BE2C (cell line): ENCODE data around the gene PPP6R1.

Experiments
- DNase-seq: peaks from one replicate; pipeline ENCODE4 v3.0.0-alpha.2; 2020
- H3K27me3 ChIP-seq: fragments of 250-450 bp; sonication (Bioruptor Pico); 2 replicates; pipeline ENCODE4 v1.5.1; 2020; ENCODE audit warnings: mild to moderate bottlenecking
- H3K36me3 ChIP-seq: fragments of 250-450 bp; sonication (Bioruptor Pico); 2 replicates; pipeline ENCODE4 v1.5.1; 2020; ENCODE audit warnings: mild to moderate bottlenecking
- H3K4me1 ChIP-seq: fragments of 250-450 bp; sonication (Bioruptor Pico); 2 replicates; pipeline ENCODE4 v1.5.1; 2020
- H3K4me3 ChIP-seq: 2 replicates; pipeline ENCODE4 v1.5.1; 2011; ENCODE audit warnings: low read depth, low read length
- H3K9me3 ChIP-seq: fragments of 250-450 bp; sonication (Bioruptor Pico); 2 replicates; pipeline ENCODE4 v1.5.1; 2020
- TF ChIP-seq, protein P1 (sequence below): IDR thresholded peaks from 2 replicates; pipeline ENCODE4 v1.5.1; 2012; ENCODE audit warnings: mild to moderate bottlenecking, low read depth, low read length

Gene PPP6R1

DNA sequence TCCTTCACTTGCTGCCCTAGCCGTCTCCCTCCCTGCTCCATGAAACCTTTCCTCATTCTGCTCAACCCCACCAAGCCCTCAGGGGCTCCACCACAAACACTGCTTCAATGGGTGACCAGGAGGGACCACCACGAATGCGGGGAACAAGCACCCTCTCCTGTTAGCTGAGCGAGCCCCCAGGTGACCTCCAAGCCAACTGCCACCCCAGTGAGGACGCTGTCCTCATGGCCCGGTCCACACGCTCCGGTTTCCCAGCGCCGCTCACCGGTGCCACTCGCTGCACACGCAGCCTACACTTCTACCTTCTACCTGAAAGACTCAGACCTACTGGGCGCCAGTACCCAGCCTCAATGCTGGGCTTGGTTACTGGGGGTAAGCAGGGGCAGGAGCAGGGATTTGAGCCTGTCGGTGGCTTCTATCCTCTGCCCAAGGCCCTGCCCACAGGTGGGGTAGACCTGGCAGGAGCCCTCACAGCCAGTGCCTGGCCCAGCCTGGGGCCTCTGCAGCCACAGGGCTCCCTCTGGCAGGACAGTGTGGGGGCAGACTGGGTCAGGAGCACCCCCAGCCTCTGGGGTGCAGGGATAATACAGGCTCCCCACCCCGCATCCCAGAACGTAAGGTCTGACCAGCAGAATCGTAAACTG, 29.6 kb downstream of the PPP6R1 start:
- DNase-seq, result no peak
- H3K36me3 ChIP-seq, result peaks cover 56% of the 10 kb centered on the region
- TF ChIP-seq, protein P1, sequence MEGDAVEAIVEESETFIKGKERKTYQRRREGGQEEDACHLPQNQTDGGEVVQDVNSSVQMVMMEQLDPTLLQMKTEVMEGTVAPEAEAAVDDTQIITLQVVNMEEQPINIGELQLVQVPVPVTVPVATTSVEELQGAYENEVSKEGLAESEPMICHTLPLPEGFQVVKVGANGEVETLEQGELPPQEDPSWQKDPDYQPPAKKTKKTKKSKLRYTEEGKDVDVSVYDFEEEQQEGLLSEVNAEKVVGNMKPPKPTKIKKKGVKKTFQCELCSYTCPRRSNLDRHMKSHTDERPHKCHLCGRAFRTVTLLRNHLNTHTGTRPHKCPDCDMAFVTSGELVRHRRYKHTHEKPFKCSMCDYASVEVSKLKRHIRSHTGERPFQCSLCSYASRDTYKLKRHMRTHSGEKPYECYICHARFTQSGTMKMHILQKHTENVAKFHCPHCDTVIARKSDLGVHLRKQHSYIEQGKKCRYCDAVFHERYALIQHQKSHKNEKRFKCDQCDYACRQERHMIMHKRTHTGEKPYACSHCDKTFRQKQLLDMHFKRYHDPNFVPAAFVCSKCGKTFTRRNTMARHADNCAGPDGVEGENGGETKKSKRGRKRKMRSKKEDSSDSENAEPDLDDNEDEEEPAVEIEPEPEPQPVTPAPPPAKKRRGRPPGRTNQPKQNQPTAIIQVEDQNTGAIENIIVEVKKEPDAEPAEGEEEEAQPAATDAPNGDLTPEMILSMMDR, result no peak

DNA sequence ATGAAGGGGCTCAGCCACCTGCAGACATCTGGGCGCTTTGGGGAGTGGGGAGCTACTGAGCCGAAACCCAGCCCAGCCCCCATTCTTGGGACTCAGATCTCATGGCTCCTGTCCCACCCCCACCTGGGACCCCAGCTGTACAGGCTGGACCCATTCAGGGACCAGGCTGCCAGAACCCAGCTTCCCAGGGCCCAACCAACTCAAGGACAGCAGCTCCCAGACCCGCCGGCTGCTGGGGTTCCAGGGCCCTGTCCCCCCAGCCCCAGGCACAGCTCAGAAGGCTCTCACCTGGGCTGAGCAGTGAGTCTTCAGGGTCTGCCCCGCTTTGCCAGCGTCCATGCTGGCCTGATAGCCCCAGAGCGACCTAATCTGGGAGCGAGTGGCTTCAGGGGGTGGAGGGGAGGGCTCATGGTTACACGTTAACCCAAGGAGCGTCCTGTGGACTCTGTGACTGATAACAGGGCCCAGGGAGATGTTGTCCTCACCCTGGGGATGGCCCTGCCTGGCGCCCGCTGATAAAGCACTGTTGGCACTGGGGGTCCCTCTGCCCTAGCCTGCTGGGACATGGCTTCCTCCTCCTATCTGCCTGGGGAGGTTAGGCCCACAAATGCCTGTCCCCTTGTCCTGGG, 30.3 kb downstream of the PPP6R1 start, which contains the start of gene TMEM86B:
TSS of gene TMEM86B (minus strand) at position 361 of the 629 bp plus-strand sequence. CDS start at position 339, 22 bp downstream.
- no peak for DNase-seq
- no peaks in the 10 kb centered on the region for H3K9me3 ChIP-seq
- no peak within 1 kb of the TSS for H3K4me3 ChIP-seq

More for the DNA sequence above, 29.6 kb downstream of the PPP6R1 start:
- peaks cover 27% of the 10 kb centered on the region for H3K4me1 ChIP-seq
- H3K4me3 ChIP-seq, result no peak overlapping the region
- no peaks in the 10 kb centered on the region for H3K9me3 ChIP-seq
- no peaks in the 10 kb centered on the region for H3K27me3 ChIP-seq

DNA sequence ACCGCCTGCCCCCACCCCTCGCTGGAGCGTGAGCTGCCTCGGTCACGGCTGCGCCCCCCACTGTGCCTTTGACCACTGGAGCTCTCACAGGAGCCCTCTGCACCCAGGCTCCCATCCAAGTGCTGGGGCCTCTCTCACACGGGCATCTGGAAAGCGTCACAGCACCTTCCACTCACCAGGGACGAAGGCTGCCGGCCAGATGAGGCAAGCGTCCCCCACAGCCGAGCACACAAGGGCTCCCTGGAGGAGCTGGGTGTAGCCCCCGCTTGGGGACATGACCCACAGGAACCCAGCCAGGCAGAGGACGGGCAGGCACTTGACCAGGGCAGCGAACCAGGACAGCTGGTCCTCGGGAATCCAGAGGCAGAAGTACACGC, 30.8 kb downstream of the PPP6R1 start:
- H3K4me1 ChIP-seq, result peaks cover 24% of the 10 kb centered on the region
- H3K27me3 ChIP-seq, result no peaks in the 10 kb centered on the region
- TF ChIP-seq, protein P1, result no peak
- no peaks in the 10 kb centered on the region for H3K9me3 ChIP-seq
- peaks cover 51% of the 10 kb centered on the region for H3K36me3 ChIP-seq
- H3K4me3 ChIP-seq, result no peak overlapping the region
- peak; percentile 73 for DNase-seq

More for the DNA sequence above, 30.3 kb downstream of the PPP6R1 start, which contains the start of gene TMEM86B:
- Histone ChIP-seq H3K27me3 (no peaks in the 10 kb centered on the region), H3K36me3 (peaks cover 56% of the 10 kb centered on the region), H3K4me1 (peaks cover 27% of the 10 kb centered on the region)
- TF ChIP-seq, protein P1, result no peak

DNA sequence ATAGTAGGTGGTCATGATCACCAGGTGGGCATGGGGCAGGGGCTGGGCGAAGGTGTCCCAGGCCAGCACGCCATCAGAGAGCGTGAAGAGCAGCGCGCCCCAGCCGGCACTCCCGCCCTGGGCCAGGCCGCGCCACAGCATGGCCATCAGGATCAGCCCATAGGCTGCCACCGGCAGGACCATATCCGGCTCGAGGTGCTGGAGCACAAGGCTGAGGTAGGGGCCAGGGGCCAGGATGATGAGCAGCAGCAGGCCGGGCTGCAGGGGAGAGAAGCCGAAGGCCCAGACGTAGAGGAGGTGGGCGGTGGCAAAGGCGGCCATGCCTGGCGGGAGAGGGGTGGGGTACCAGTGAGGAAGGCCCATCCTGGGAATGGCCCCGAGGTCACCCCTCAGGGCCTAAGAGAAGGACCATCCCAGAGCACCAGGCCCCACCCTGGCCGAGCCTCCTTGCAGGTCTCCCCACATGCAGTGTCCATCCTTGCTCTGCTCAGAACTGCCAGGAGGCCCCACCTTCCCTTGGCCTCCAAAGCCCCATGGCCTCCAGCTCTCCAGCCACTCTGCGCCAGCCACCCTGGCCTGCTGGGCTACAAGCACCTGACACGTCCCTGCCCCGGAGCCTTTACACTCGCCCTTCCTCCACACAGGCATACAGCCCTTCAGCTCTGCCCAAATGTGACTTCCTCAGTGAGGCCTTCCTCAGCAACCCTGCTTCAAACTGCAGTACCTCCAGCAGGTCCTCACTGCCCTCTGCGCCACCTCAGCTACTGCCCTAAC, 31.4 kb downstream of the PPP6R1 start:
- H3K36me3 ChIP-seq, result peaks cover 48% of the 10 kb centered on the region
- no peak for DNase-seq
- no peaks in the 10 kb centered on the region for H3K9me3 ChIP-seq
- peaks cover 18% of the 10 kb centered on the region for H3K4me1 ChIP-seq
- H3K4me3 ChIP-seq, result no peak overlapping the region
- H3K27me3 ChIP-seq, result no peaks in the 10 kb centered on the region
- TF ChIP-seq, protein P1, result no peak

DNA sequence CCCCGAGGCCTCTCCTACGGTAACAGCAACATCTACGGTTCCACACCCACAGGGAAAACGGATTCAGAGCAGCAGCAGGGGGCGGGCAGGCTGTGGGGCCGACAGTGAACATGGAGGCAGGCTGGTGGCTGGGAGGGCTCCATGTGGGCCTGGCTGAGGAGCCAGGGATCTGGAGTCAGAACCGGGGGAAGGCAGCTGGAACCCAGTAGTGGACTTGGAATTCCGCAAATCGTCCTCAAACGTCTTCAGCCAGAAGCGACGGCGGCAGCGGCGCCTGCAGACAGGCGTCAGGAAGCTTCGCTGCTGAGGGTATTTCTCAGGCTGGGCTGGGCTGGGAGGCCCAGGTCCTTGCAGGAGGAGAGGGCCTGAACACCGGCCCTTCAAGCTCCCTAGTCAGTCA, 32.0 kb downstream of the PPP6R1 start:
- H3K4me1 ChIP-seq, result peaks cover 14% of the 10 kb centered on the region
- no peak for DNase-seq
- H3K36me3 ChIP-seq, result peaks cover 44% of the 10 kb centered on the region
- H3K27me3 ChIP-seq, result no peaks in the 10 kb centered on the region
- TF ChIP-seq, protein P1, result no peak
- H3K9me3 ChIP-seq, result no peaks in the 10 kb centered on the region
- no peak overlapping the region for H3K4me3 ChIP-seq
